Neural cell (in vitro differentiated cells): ENCODE data around the gene OR51E2.

Experiments
- EP300 ChIP-seq: fragments of 450-650 bp; conservative IDR thresholded peaks from 2 replicates; pipeline ENCODE4 v1.6.1; 2014; ENCODE audit warnings: antibody characterized with exemption, mild to moderate bottlenecking, moderate library complexity; ENCODE audit not compliant: poor library complexity, severe bottlenecking
- EZH2 ChIP-seq: fragments of 200-600, 300-800 bp; shearing (Covaris generic), sonication (generic); IDR thresholded peaks from 2 replicates; pipeline ENCODE4 v1.6.1; 2014; ENCODE audit warnings: antibody characterized with exemption, low read length, borderline replicate concordance, mild to moderate bottlenecking; ENCODE audit not compliant: insufficient read depth, poor library complexity, severe bottlenecking
- POLR2AphosphoS5 ChIP-seq: IDR thresholded peaks from 2 replicates; pipeline ENCODE4 v1.6.1; 2012
- RAD21 ChIP-seq: fragments of 450-650 bp; conservative IDR thresholded peaks from 2 replicates; pipeline ENCODE4 v1.6.1; 2014; ENCODE audit warnings: antibody characterized with exemption, mild to moderate bottlenecking, moderate library complexity
- SMC3 ChIP-seq: fragments of 450-650 bp; conservative IDR thresholded peaks from 2 replicates; pipeline ENCODE4 v1.6.1; 2014; ENCODE audit warnings: antibody characterized with exemption, mild to moderate bottlenecking, moderate library complexity; ENCODE audit not compliant: poor library complexity
- TAF1 ChIP-seq: IDR thresholded peaks from 2 replicates; pipeline ENCODE4 v1.6.1; 2012; ENCODE audit warnings: low read depth
- TF ChIP-seq, protein P1 (sequence below): fragments of 450-650 bp; IDR thresholded peaks from 2 replicates; pipeline ENCODE4 v1.5.1; 2014; ENCODE audit warnings: antibody characterized with exemption, mild to moderate bottlenecking, moderate library complexity; ENCODE audit not compliant: poor library complexity, severe bottlenecking
- TF ChIP-seq, protein P2 (sequence below): IDR thresholded peaks from 2 replicates; pipeline ENCODE4 v1.6.1; 2012; ENCODE audit warnings: borderline replicate concordance

DNA sequence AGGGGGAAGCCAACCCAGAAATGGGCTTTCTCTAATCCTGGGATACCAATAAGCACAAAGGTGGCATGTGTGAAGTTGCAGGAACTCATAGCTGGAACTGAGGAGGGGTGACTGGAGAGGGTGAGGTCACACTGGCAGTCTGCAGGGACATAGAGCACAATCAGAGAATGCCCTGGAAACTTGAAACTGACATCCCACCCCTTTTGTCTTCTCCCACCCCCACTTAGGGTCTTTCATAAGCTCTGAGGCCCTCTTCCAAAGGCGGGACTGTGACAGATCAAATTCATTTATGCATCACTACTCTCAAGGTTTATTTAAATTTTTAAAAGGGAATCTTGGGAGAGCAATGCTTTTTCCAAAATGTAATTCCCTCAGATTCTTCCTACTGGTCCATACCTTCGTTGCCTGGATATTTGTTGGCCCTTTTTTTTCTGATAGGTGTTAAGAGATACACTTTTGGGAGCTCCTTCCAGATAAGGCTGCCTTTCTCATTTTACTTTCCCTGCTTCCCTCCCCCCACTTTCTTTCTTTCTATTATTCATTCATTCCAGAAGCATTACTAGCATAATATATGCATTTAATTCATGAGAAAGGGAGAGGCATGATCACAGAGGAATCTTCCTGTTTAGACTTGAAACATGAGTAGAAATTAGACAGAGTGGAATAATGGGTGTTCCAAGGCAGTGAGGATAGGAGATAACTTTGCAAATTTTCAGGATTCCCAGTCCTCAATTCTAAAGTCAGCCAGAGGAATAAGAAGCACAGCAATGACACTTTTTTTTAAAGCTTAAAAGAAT, 14.8 kb downstream of the OR51E2 start:
- TF ChIP-seq, protein P1, sequence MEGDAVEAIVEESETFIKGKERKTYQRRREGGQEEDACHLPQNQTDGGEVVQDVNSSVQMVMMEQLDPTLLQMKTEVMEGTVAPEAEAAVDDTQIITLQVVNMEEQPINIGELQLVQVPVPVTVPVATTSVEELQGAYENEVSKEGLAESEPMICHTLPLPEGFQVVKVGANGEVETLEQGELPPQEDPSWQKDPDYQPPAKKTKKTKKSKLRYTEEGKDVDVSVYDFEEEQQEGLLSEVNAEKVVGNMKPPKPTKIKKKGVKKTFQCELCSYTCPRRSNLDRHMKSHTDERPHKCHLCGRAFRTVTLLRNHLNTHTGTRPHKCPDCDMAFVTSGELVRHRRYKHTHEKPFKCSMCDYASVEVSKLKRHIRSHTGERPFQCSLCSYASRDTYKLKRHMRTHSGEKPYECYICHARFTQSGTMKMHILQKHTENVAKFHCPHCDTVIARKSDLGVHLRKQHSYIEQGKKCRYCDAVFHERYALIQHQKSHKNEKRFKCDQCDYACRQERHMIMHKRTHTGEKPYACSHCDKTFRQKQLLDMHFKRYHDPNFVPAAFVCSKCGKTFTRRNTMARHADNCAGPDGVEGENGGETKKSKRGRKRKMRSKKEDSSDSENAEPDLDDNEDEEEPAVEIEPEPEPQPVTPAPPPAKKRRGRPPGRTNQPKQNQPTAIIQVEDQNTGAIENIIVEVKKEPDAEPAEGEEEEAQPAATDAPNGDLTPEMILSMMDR, result no peak
- TF ChIP-seq POLR2AphosphoS5, result no peak
- no peak for TF ChIP-seq RAD21
- TF ChIP-seq, protein P2, sequence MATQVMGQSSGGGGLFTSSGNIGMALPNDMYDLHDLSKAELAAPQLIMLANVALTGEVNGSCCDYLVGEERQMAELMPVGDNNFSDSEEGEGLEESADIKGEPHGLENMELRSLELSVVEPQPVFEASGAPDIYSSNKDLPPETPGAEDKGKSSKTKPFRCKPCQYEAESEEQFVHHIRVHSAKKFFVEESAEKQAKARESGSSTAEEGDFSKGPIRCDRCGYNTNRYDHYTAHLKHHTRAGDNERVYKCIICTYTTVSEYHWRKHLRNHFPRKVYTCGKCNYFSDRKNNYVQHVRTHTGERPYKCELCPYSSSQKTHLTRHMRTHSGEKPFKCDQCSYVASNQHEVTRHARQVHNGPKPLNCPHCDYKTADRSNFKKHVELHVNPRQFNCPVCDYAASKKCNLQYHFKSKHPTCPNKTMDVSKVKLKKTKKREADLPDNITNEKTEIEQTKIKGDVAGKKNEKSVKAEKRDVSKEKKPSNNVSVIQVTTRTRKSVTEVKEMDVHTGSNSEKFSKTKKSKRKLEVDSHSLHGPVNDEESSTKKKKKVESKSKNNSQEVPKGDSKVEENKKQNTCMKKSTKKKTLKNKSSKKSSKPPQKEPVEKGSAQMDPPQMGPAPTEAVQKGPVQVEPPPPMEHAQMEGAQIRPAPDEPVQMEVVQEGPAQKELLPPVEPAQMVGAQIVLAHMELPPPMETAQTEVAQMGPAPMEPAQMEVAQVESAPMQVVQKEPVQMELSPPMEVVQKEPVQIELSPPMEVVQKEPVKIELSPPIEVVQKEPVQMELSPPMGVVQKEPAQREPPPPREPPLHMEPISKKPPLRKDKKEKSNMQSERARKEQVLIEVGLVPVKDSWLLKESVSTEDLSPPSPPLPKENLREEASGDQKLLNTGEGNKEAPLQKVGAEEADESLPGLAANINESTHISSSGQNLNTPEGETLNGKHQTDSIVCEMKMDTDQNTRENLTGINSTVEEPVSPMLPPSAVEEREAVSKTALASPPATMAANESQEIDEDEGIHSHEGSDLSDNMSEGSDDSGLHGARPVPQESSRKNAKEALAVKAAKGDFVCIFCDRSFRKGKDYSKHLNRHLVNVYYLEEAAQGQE, result no peak
- no peak for TF ChIP-seq TAF1
- no peak for TF ChIP-seq EZH2
- no peak for TF ChIP-seq SMC3
- TF ChIP-seq EP300, result no peak
